ENCODE results near the gene RBP3. TPM values are rescaled to one million over a fixed set of nuclear protein-coding genes. Genes with fewer than 3 reads are reported as not detected.

RBP3 gene
- total RNA-seq, 4 donors from 2014 or later: not detected

- Histone ChIP-seq H3K9me3 (no peaks in the 10 kb centered on the region), H3K36me3 (no peaks in the 10 kb centered on the region), H3K27me3 (no peaks in the 10 kb centered on the region), H3K27ac (no peak overlapping the region), H3K4me3 (no peak overlapping the region), H3K4me1 (no peaks in the 10 kb centered on the region)
- DNase-seq: no peak
- no peak for TF ChIP-seq CTCF (IDR thresholded peaks at IDR 0.05)
- no peak for TF ChIP-seq POLR2A (IDR thresholded peaks at IDR 0.05)
- intact Hi-C loops (cut with DNase I; ENCODE audit: low total_unique reads): no loop called here
These were observed 25.1 kb upstream of the RBP3 start for GRCh38 chr10:47323087-47323486.

GRCh38 chr10:47323636-47324296 is 24.4 kb upstream of the RBP3 start:
- intact Hi-C loops (cut with DNase I; ENCODE audit: low total_unique reads): no loop called here
- no peak for DNase-seq
- no peak overlapping the region for H3K4me3 ChIP-seq
- no peaks in the 10 kb centered on the region for H3K27me3 ChIP-seq
- H3K9me3 ChIP-seq: no peaks in the 10 kb centered on the region
- no peak overlapping the region for H3K27ac ChIP-seq
- H3K4me1 ChIP-seq: no peaks in the 10 kb centered on the region
- no peaks in the 10 kb centered on the region for H3K36me3 ChIP-seq
- TF ChIP-seq CTCF (IDR thresholded peaks at IDR 0.05): no peak
- no peak for TF ChIP-seq POLR2A (IDR thresholded peaks at IDR 0.05)

GRCh38 chr10:47325303-47326291 is 22.6 kb upstream of the RBP3 start:
- H3K27ac ChIP-seq: no peak overlapping the region
- H3K9me3 ChIP-seq: no peaks in the 10 kb centered on the region
- no peaks in the 10 kb centered on the region for H3K4me1 ChIP-seq
- no peaks in the 10 kb centered on the region for H3K36me3 ChIP-seq
- intact Hi-C loops (cut with DNase I; ENCODE audit: low total_unique reads): no loop called here
- no peak overlapping the region for H3K4me3 ChIP-seq
- DNase-seq: no peak
- TF ChIP-seq CTCF (IDR thresholded peaks at IDR 0.05): no peak
- TF ChIP-seq POLR2A (IDR thresholded peaks at IDR 0.05): no peak
- no peaks in the 10 kb centered on the region for H3K27me3 ChIP-seq

GRCh38 chr10:47326306-47326926 is 21.7 kb upstream of the RBP3 start:
- H3K27ac ChIP-seq: no peak overlapping the region
- intact Hi-C loops (cut with DNase I; ENCODE audit: low total_unique reads): no loop called here
- DNase-seq: no peak
- H3K4me1 ChIP-seq: no peaks in the 10 kb centered on the region
- no peak for TF ChIP-seq POLR2A (IDR thresholded peaks at IDR 0.05)
- TF ChIP-seq CTCF (IDR thresholded peaks at IDR 0.05): no peak
- H3K4me3 ChIP-seq: no peak overlapping the region
- H3K9me3 ChIP-seq: no peaks in the 10 kb centered on the region
- no peaks in the 10 kb centered on the region for H3K27me3 ChIP-seq
- H3K36me3 ChIP-seq: no peaks in the 10 kb centered on the region

All from uterus (tissue), 4 donors.